B cell (primary cell): Measurements from ENCODE around the gene BCL2L13. TPM values are rescaled to one million over a fixed set of nuclear protein-coding genes. Genes with fewer than 3 reads are reported as not detected.

Source experiments
- ATAC-seq: fragments of 200-7000 bp; cut with Tn5 transposase; one replicate; pipeline ENCODE4 v1.10.0; 2021; ENCODE audit warnings: low read depth, mild to moderate bottlenecking, moderate number of reproducible peaks, moderate library complexity
- CTCF ChIA-PET: fragments of 350-600 bp; sonication (Branson Sonifier 250); formaldehyde crosslinking; loops from one replicate; lab custom pipeline; 2021; ENCODE audit warnings: antibody characterized with exemption, inconsistent platforms; lab: Charles Lee
- POLR2A ChIA-PET: fragments of 350-600 bp; sonication (Branson Sonifier 250); formaldehyde crosslinking; loops from one replicate; lab custom pipeline; 2021; ENCODE audit warnings: antibody characterized with exemption; lab: Charles Lee
- DNase-seq: peaks from one replicate; pipeline ENCODE4 v3.0.0; 2013
- H2AFZ ChIP-seq: 2 replicates; pipeline ENCODE4 v1.6.1; 2012; ENCODE audit warnings: mild to moderate bottlenecking, low read depth, low read length; ENCODE audit not compliant: insufficient read depth, poor library complexity, severe bottlenecking
- H3K27ac ChIP-seq, 2 donors: 1 replicate in 1 of 2; 2 replicates in 1 of 2; pipeline ENCODE4 v1.5.1; 2012 to 2013; ENCODE audit warnings: low read length in 2 of 2, mild to moderate bottlenecking in 2 of 2, moderate library complexity in 1 of 2
- H3K27me3 ChIP-seq, 4 experiments: fragments of 200-600 bp in 1 of 4; sonication (generic) in 1 of 4; replicated peaks in 1 of 4; 1 replicate in 2 of 4; 2 replicates in 2 of 4; pipeline versions ENCODE4 v1.6.1 to v1.7.0; 2013 to 2016; ENCODE audit warnings: low read length in 3 of 4, mild to moderate bottlenecking in 2 of 4, mixed read lengths in 1 of 4, moderate library complexity in 1 of 4; ENCODE audit not compliant: insufficient read depth in 4 of 4, control insufficient read depth in 3 of 4; ENCODE audit errors: control extremely low read depth in 1 of 4
- H3K36me3 ChIP-seq, 2 experiments: replicated peaks in 1 of 2; 1 replicate in 1 of 2; 2 replicates in 1 of 2; pipeline versions ENCODE4 v1.6.1 to v1.7.1; 2013; ENCODE audit warnings: low read length in 1 of 2; ENCODE audit not compliant: insufficient read depth in 2 of 2, control insufficient read depth in 1 of 2; ENCODE audit errors: control extremely low read depth in 1 of 2, extremely low read depth in 1 of 2
- H3K4me1 ChIP-seq, 2 donors: fragments of 200-600 bp in 1 of 2; sonication (generic) in 1 of 2; 1 replicate in 1 of 2; 2 replicates in 1 of 2; pipeline versions ENCODE4 v1.5.1 to v1.6.1; 2013 to 2017; ENCODE audit warnings: low read length in 2 of 2; ENCODE audit not compliant: control insufficient read depth in 2 of 2, insufficient read depth in 2 of 2
- H3K4me2 ChIP-seq: replicated peaks from 2 replicates; pipeline ENCODE3; 2012; ENCODE audit warnings: mild to moderate bottlenecking, low read depth, low read length; ENCODE audit not compliant: poor library complexity, severe bottlenecking
- H3K4me3 ChIP-seq, 5 experiments: fragments of 200-600 bp in 1 of 5; sonication (generic) in 1 of 5; 1 replicate in 3 of 5; 2 replicates in 2 of 5; pipeline versions ENCODE4 v1.5.1 to v1.7.0; 2011 to 2016; ENCODE audit warnings: low read length in 4 of 5, mild to moderate bottlenecking in 4 of 5, low read depth in 2 of 5, control low read depth in 1 of 5, moderate library complexity in 1 of 5; ENCODE audit not compliant: insufficient read depth in 1 of 5; ENCODE audit errors: control extremely low read depth in 1 of 5, extremely low read depth in 1 of 5
- H3K79me2 ChIP-seq: fragments of 200-600 bp; sonication (generic); one replicate; pipeline ENCODE4 v1.6.0; 2016; ENCODE audit warnings: low read length; ENCODE audit not compliant: control insufficient read depth, insufficient read depth
- H3K9ac ChIP-seq: fragments of 200-600 bp; sonication (generic); 2 replicates; pipeline ENCODE4 v1.6.1; 2017; ENCODE audit warnings: mild to moderate bottlenecking, low read length, moderate library complexity
- H3K9me3 ChIP-seq, 3 donors: one replicate each; pipeline versions ENCODE4 v1.6.1 to v1.7.1; 2013; ENCODE audit warnings: low read length in 2 of 3; ENCODE audit not compliant: control insufficient read depth in 2 of 3, insufficient read depth in 1 of 3; ENCODE audit errors: control extremely low read depth in 1 of 3
- H4K20me1 ChIP-seq: 2 replicates; pipeline ENCODE4 v1.6.0; 2012; ENCODE audit warnings: mild to moderate bottlenecking, low read length; ENCODE audit not compliant: insufficient read depth, control insufficient read depth, poor library complexity, severe bottlenecking
- H3K27ac Mint-ChIP-seq: one replicate; pipeline ENCODE4 v1.8.0; 2021; ENCODE audit warnings: mixed read lengths
- H3K27me3 Mint-ChIP-seq: one replicate; pipeline ENCODE4 v1.8.0; 2021; ENCODE audit warnings: mixed read lengths
- H3K4me1 Mint-ChIP-seq: one replicate; pipeline ENCODE4 v1.8.0; 2021; ENCODE audit warnings: mixed read lengths
- H3K4me3 Mint-ChIP-seq: one replicate; pipeline ENCODE4 v1.8.0; 2021; ENCODE audit warnings: mixed read lengths
- H3K9me3 Mint-ChIP-seq: one replicate; pipeline ENCODE4 v1.8.0; 2022; ENCODE audit warnings: mixed read lengths; ENCODE audit not compliant: insufficient read depth
- CTCF ChIP-seq: fragments of 200-600 bp; IDR thresholded peaks from one replicate; pipeline ENCODE4 v1.8.0; 2022; ENCODE audit warnings: antibody characterized with exemption, mild to moderate bottlenecking
- EZH2 ChIP-seq: IDR thresholded peaks from 2 replicates; pipeline ENCODE4 v1.6.1; 2012; ENCODE audit warnings: borderline replicate concordance, low read depth, mild to moderate bottlenecking, moderate library complexity, low read length; ENCODE audit not compliant: insufficient read depth, poor library complexity, severe bottlenecking
- WGBS: methylation state at CpG from one replicate; pipeline ENCODE4 v1.1.5; 2013; ENCODE audit warnings: missing lambda C conversion rate; ENCODE audit not compliant: insufficient coverage; 5-methylcytosine and 5-hydroxymethylcytosine counted together
- intact Hi-C: fragments of 100-400 bp; cut with micrococcal nuclease; formaldehyde crosslinking; loops from one replicate; pipeline ENCODE4 v1.10.0; 2022
- polyA plus RNA-seq: library from polyadenylated mRNA; depleted of rRNA; stranded (reverse); fragments of >200 nt; gene quantifications from 2 replicates; pipeline ENCODE4 v1.2.3, GENCODE V29; 2012
- total RNA-seq, 2 donors: library from RNA; stranded (reverse); fragments of 120-200 nt in 1 of 2; gene quantifications; 1 replicate in 1 of 2; 2 replicates in 1 of 2; pipeline versions ENCODE4 v1.2.3 to v1.2.4, GENCODE V29; 2013 to 2022

Gene BCL2L13
- total and polyA plus RNA-seq, 2 donors (not counting 1 experiment from before 2014, with no cell fraction given): 19.2 to 29.9 TPM

DNA sequence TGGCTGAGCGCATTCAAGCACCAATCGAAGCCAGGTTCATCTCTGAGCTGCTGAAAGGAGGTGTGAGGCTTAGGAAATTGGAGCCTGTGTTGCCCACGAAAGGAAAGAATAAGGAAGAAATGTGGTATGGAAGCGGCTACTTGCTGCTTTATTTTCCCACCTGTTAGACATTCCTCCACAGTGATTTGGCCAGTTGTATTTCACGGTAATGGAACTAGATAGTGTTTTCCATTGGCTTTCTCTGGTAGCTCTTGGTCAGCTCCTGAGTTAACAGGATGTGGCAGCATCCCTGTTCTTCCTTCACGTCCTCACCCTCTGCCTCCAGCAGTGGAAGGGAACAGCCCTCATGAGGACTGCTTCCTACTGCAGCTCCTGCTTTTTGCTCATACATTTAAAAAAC lies 91.0 kb downstream of the BCL2L13 start:
- ChIA-PET CTCF (no interaction called here), POLR2A (interaction anchor here (0.6 kb wide), 1 partner anchor 50 kb away, joined by 16 read pairs; no protein-coding TSS in a partner anchor)
- ATAC-seq (no peak), DNase-seq (no peak)
- no peaks in the 10 kb centered on the region for H3K4me1 ChIP-seq
- H4K20me1 ChIP-seq: no peaks in the 10 kb centered on the region
- Mint-ChIP-seq H3K4me1 (peaks cover 1% of the 10 kb centered on the region), H3K27me3 (no peaks in the 10 kb centered on the region), H3K9me3 (no peaks in the 10 kb centered on the region), H3K4me3 (no peak overlapping the region), H3K27ac (no peak overlapping the region)
- no peak overlapping the region for H3K4me2 ChIP-seq
- intact Hi-C loops: no loop called here
- WGBS: 100% methylated on average over 1 of the region's 6 CpGs
- H3K9me3 ChIP-seq: no peaks in the 10 kb centered on the region
- peaks cover 3 to 56% of the 10 kb centered on the region in 2 experiments for H3K36me3 ChIP-seq
- no peak overlapping the region for H2AFZ ChIP-seq
- H3K27ac ChIP-seq: no peak overlapping the region
- TF ChIP-seq CTCF: no peak
- no peak for TF ChIP-seq EZH2
- no peaks in the 10 kb centered on the region for H3K79me2 ChIP-seq
- no peak overlapping the region for H3K9ac ChIP-seq
- no peak overlapping the region for H3K4me3 ChIP-seq
- no peaks in the 10 kb centered on the region for H3K27me3 ChIP-seq

GRCh38 chr22:17732251-17732854 lies 93.8 kb downstream of the BCL2L13 start:
- POLR2A ChIA-PET: no interaction called here
- no peak overlapping the region for H3K4me3 ChIP-seq
- no peak overlapping the region for H3K9ac ChIP-seq
- no peaks in the 10 kb centered on the region for H3K79me2 ChIP-seq
- no peak for ATAC-seq
- no peak overlapping the region for H3K27ac Mint-ChIP-seq
- no peaks in the 10 kb centered on the region for H3K9me3 Mint-ChIP-seq
- H3K27ac ChIP-seq: no peak overlapping the region
- 100% methylated on average over 1 of the region's 2 CpGs for WGBS
- no peaks in the 10 kb centered on the region for H3K9me3 ChIP-seq
- H2AFZ ChIP-seq: no peak overlapping the region
- TF ChIP-seq CTCF: no peak
- no peak for TF ChIP-seq EZH2
- no peak overlapping the region for H3K4me2 ChIP-seq
- H3K36me3 ChIP-seq: peaks cover 2 to 61% of the 10 kb centered on the region in 2 experiments
- no peak overlapping the region for H3K4me3 Mint-ChIP-seq
- DNase-seq: no peak
- H3K27me3 ChIP-seq: no peaks in the 10 kb centered on the region
- intact Hi-C loops: no loop called here
- H3K4me1 Mint-ChIP-seq: no peaks in the 10 kb centered on the region
- no peaks in the 10 kb centered on the region for H3K4me1 ChIP-seq
- H4K20me1 ChIP-seq: no peaks in the 10 kb centered on the region
- H3K27me3 Mint-ChIP-seq: no peaks in the 10 kb centered on the region
- CTCF ChIA-PET: interaction anchor here (1.7 kb wide), 1 partner anchor 10 kb away, joined by 5 read pairs; no protein-coding TSS in a partner anchor
